Measurements from ENCODE around the gene MCOLN3. TPM values are rescaled to one million over a fixed set of nuclear protein-coding genes. Genes with fewer than 3 reads are reported as not detected.
A peak's percentile ranks its signal among the peaks of the same experiment; 100 is the strongest.

The MCOLN3 gene
- total RNA-seq, 2 donors from 2014 or later, result 15.8 to 17.5 TPM

- H3K27ac ChIP-seq, result no peak overlapping the region
- TF ChIP-seq POLR2A (IDR thresholded peaks at IDR 0.05), result no peak
- TF ChIP-seq CTCF (IDR thresholded peaks at IDR 0.05), result no peak
- DNase-seq (no peak), ATAC-seq (peak; percentile 10)
- no peaks in the 10 kb centered on the region for H3K4me1 ChIP-seq
- 24 to 33% methylated on average over 7 of the region's 7 CpGs for WGBS, 2 donors
- H3K4me3 ChIP-seq, result no peak overlapping the region
- intact Hi-C loops (cut with DNase I), result no loop called here
- no peaks in the 10 kb centered on the region for H3K36me3 ChIP-seq (replicated peaks in 1 of 2; ENCODE audit: insufficient read depth in 1 of 2, low read depth in 2 of 2)
- no peaks in the 10 kb centered on the region for H3K27me3 ChIP-seq
- no peaks in the 10 kb centered on the region for H3K9me3 ChIP-seq
These were observed 14.2 kb upstream of the MCOLN3 start for GRCh38 chr1:85062425-85063026.

GRCh38 chr1:85061711-85062424 lies 13.6 kb upstream of the MCOLN3 start:
- intact Hi-C loops (cut with DNase I), result no loop called here
- TF ChIP-seq POLR2A (IDR thresholded peaks at IDR 0.05) (peak in 2 of 3 donors; percentile 12 to 45), CTCF (IDR thresholded peaks at IDR 0.05) (peak in 1 of 7 experiments; percentile 14)
- H3K27ac ChIP-seq, result peak overlapping the region in 3 of 4 donors; percentile 30 to 45 (median 33)
- DNase-seq, result peak; percentile 93 to 97 (median 94)
- WGBS, 2 donors, result 2 to 4% methylated on average over 25 of the region's 25 CpGs
- no peaks in the 10 kb centered on the region for H3K36me3 ChIP-seq (replicated peaks in 1 of 2; ENCODE audit: insufficient read depth in 1 of 2, low read depth in 2 of 2)
- peak; percentile 100 for ATAC-seq
- no peaks in the 10 kb centered on the region for H3K4me1 ChIP-seq
- H3K4me3 ChIP-seq, result peak overlapping the region; percentile 6 to 44
- H3K9me3 ChIP-seq, result no peaks in the 10 kb centered on the region
- H3K27me3 ChIP-seq, result no peaks in the 10 kb centered on the region

GRCh38 chr1:85060038-85060437 lies 11.7 kb upstream of the MCOLN3 start:
- H3K27me3 ChIP-seq, result no peaks in the 10 kb centered on the region
- H3K36me3 ChIP-seq (replicated peaks in 1 of 2; ENCODE audit: insufficient read depth in 1 of 2, low read depth in 2 of 2), result no peaks in the 10 kb centered on the region
- no peaks in the 10 kb centered on the region for H3K4me1 ChIP-seq
- ATAC-seq (no peak), DNase-seq (no peak)
- intact Hi-C loops (cut with DNase I), result no loop called here
- no peak overlapping the region for H3K4me3 ChIP-seq
- 29 to 34% methylated on average over 2 of the region's 2 CpGs for WGBS, 2 donors
- no peak for TF ChIP-seq POLR2A (IDR thresholded peaks at IDR 0.05)
- no peak for TF ChIP-seq CTCF (IDR thresholded peaks at IDR 0.05)
- no peaks in the 10 kb centered on the region for H3K9me3 ChIP-seq
- H3K27ac ChIP-seq, result no peak overlapping the region

- intact Hi-C loops (cut with DNase I), result no loop called here
- H3K4me3 ChIP-seq, result no peak overlapping the region
- no peaks in the 10 kb centered on the region for H3K4me1 ChIP-seq
- TF ChIP-seq POLR2A (IDR thresholded peaks at IDR 0.05) (no peak), CTCF (IDR thresholded peaks at IDR 0.05) (no peak)
- no peaks in the 10 kb centered on the region for H3K9me3 ChIP-seq
- no peak for ATAC-seq
- no peak overlapping the region for H3K27ac ChIP-seq
- H3K27me3 ChIP-seq, result no peaks in the 10 kb centered on the region
- no peak for DNase-seq
- H3K36me3 ChIP-seq (replicated peaks in 1 of 2; ENCODE audit: insufficient read depth in 1 of 2, low read depth in 2 of 2), result no peaks in the 10 kb centered on the region
- 90 to 91% methylated on average over 2 of the region's 2 CpGs for WGBS, 2 donors
These were observed 11.3 kb upstream of the MCOLN3 start for GRCh38 chr1:85059563-85059962.

Data from body of pancreas (tissue), 4 donors.